ENCODE measurements around the gene NDST1. TPM values are rescaled to one million over a fixed set of nuclear protein-coding genes. Genes with fewer than 3 reads are reported as not detected.

Gene NDST1
- total RNA-seq, 1 experiment from 2014 or later: 68.9 TPM

GRCh38 chr5:150496534-150496933 is 11.4 kb upstream of the NDST1 start:
- H3K4me3 Mint-ChIP-seq (ENCODE audit: unreplicated experiment): peak overlapping the region; percentile 10
- peaks cover 83% of the 10 kb centered on the region for H3K4me1 Mint-ChIP-seq (ENCODE audit: insufficient read depth, unreplicated experiment)
- H3K36me3 Mint-ChIP-seq (ENCODE audit: insufficient read depth, unreplicated experiment): peaks cover 34% of the 10 kb centered on the region
- intact Hi-C loops (cut with micrococcal nuclease): no loop called here
- DNase-seq (ENCODE audit: unreplicated experiment): peak; percentile 30
- ChIA-PET POLR2A (interaction anchor here (0.9 to 5.5 kb wide), 8 partner anchors 10 to 47 kb away, joined by 3 to 45 read pairs (median 20); partner anchors contain the start of gene RPS14), CTCF (interaction anchor here (0.7 to 5.2 kb wide), 9 partner anchors 9 to 447 kb away, joined by 3 to 39 read pairs (median 5); no protein-coding TSS in a partner anchor)
- H3K27me3 Mint-ChIP-seq (ENCODE audit: insufficient read depth, unreplicated experiment): no peaks in the 10 kb centered on the region
- no TSS peak for BruUV-seq (replicated peaks)
- no peaks in the 10 kb centered on the region for H3K9me3 Mint-ChIP-seq (ENCODE audit: unreplicated experiment)
- H3K27ac Mint-ChIP-seq (ENCODE audit: low read depth, unreplicated experiment): peak overlapping the region; percentile 94
- no peak for TF ChIP-seq CTCF (IDR thresholded peaks at IDR 0.05; ENCODE audit: unreplicated experiment)

GRCh38 chr5:150497274-150497988 is 10.5 kb upstream of the NDST1 start:
- Mint-ChIP-seq H3K27ac (ENCODE audit: low read depth, unreplicated experiment) (peak overlapping the region; percentile 94), H3K4me3 (ENCODE audit: unreplicated experiment) (peak overlapping the region; percentile 70), H3K4me1 (ENCODE audit: insufficient read depth, unreplicated experiment) (peaks cover 83% of the 10 kb centered on the region), H3K9me3 (ENCODE audit: unreplicated experiment) (no peaks in the 10 kb centered on the region), H3K27me3 (ENCODE audit: insufficient read depth, unreplicated experiment) (no peaks in the 10 kb centered on the region), H3K36me3 (ENCODE audit: insufficient read depth, unreplicated experiment) (peaks cover 37% of the 10 kb centered on the region)
- ChIA-PET CTCF (interaction anchor here (0.6 to 5.2 kb wide), 14 partner anchors 10 to 446 kb away, joined by 3 to 39 read pairs (median 4); no protein-coding TSS in a partner anchor), POLR2A (interaction anchor here (0.6 to 5.5 kb wide), 15 partner anchors 8 to 561 kb away, joined by 3 to 45 read pairs (median 4); partner anchors contain the start of genes NDST1 and RPS14)
- DNase-seq (ENCODE audit: unreplicated experiment): peak; percentile 99
- no TSS peak for BruUV-seq (replicated peaks)
- peak; percentile 11 for TF ChIP-seq CTCF (IDR thresholded peaks at IDR 0.05; ENCODE audit: unreplicated experiment)
- intact Hi-C loops (cut with micrococcal nuclease): no loop called here

GRCh38 chr5:150497989-150498317 is 10.0 kb upstream of the NDST1 start:
- POLR2A ChIA-PET: interaction anchor here (0.6 to 5.5 kb wide), 13 partner anchors 8 to 561 kb away, joined by 3 to 45 read pairs (median 4); partner anchors contain the start of gene RPS14
- BruUV-seq (replicated peaks): TSS peak; percentile 65
- intact Hi-C loops (cut with micrococcal nuclease): no loop called here
- no peaks in the 10 kb centered on the region for H3K9me3 Mint-ChIP-seq (ENCODE audit: unreplicated experiment)
- no peaks in the 10 kb centered on the region for H3K27me3 Mint-ChIP-seq (ENCODE audit: insufficient read depth, unreplicated experiment)
- CTCF ChIA-PET: interaction anchor here (0.6 to 5.2 kb wide), 11 partner anchors 9 to 211 kb away, joined by 3 to 39 read pairs (median 5); no protein-coding TSS in a partner anchor
- peaks cover 37% of the 10 kb centered on the region for H3K36me3 Mint-ChIP-seq (ENCODE audit: insufficient read depth, unreplicated experiment)
- H3K4me1 Mint-ChIP-seq (ENCODE audit: insufficient read depth, unreplicated experiment): peaks cover 81% of the 10 kb centered on the region
- H3K27ac Mint-ChIP-seq (ENCODE audit: low read depth, unreplicated experiment): peak overlapping the region; percentile 94
- H3K4me3 Mint-ChIP-seq (ENCODE audit: unreplicated experiment): peak overlapping the region; percentile 70
- no peak for TF ChIP-seq CTCF (IDR thresholded peaks at IDR 0.05; ENCODE audit: unreplicated experiment)
- no peak for DNase-seq (ENCODE audit: unreplicated experiment)

- Mint-ChIP-seq H3K27ac (ENCODE audit: low read depth, unreplicated experiment) (peak overlapping the region; percentile 94), H3K36me3 (ENCODE audit: insufficient read depth, unreplicated experiment) (peaks cover 37% of the 10 kb centered on the region), H3K27me3 (ENCODE audit: insufficient read depth, unreplicated experiment) (no peaks in the 10 kb centered on the region), H3K4me3 (ENCODE audit: unreplicated experiment) (peak overlapping the region; percentile 70), H3K4me1 (ENCODE audit: insufficient read depth, unreplicated experiment) (peaks cover 78% of the 10 kb centered on the region), H3K9me3 (ENCODE audit: unreplicated experiment) (no peaks in the 10 kb centered on the region)
- intact Hi-C loops (cut with micrococcal nuclease): no loop called here
- no peak for TF ChIP-seq CTCF (IDR thresholded peaks at IDR 0.05; ENCODE audit: unreplicated experiment)
- POLR2A ChIA-PET: interaction anchor here (0.7 to 5.5 kb wide), 12 partner anchors 8 to 562 kb away, joined by 3 to 45 read pairs (median 7); partner anchors contain the start of gene RPS14
- no TSS peak for BruUV-seq (replicated peaks)
- no peak for DNase-seq (ENCODE audit: unreplicated experiment)
- CTCF ChIA-PET: interaction anchor here (0.6 to 5.2 kb wide), 16 partner anchors 9 to 348 kb away, joined by 3 to 39 read pairs (median 4); partner anchors contain the start of gene IRGM
Measured at GRCh38 chr5:150498501-150498900, 9.4 kb upstream of the NDST1 start.
